HepG2 (cell line): ENCODE results near the gene EPB41. TPM values are rescaled to one million over a fixed set of nuclear protein-coding genes. Genes with fewer than 3 reads are reported as not detected.

Experiments used
- BHLHE40 ChIP-seq: IDR thresholded peaks from 2 replicates; pipeline ENCODE4 v1.6.1; 2011; ENCODE audit warnings: low read length, improper control_type of control experiment
- DMAP1 ChIP-seq: IDR thresholded peaks from 2 replicates; pipeline ENCODE4 v1.6.1; 2016
- ESRRA ChIP-seq: sonication (generic); formaldehyde crosslinking; IDR thresholded peaks from 2 replicates; pipeline ENCODE4 v1.5.1; 2020; ENCODE audit warnings: mild to moderate bottlenecking, low read depth, missing genetic modification reagents
- EZH2 ChIP-seq: conservative IDR thresholded peaks from 2 replicates; pipeline ENCODE4 v1.6.1; 2012; ENCODE audit warnings: mild to moderate bottlenecking, low read depth, low read length, moderate library complexity
- KDM6A ChIP-seq: IDR thresholded peaks from 2 replicates; pipeline ENCODE4 v1.6.1; 2016; ENCODE audit warnings: low read depth
- MTA1 ChIP-seq: sonication (generic); formaldehyde crosslinking; IDR thresholded peaks from 2 replicates; pipeline ENCODE4 v1.4.0; 2020; ENCODE audit warnings: missing genetic modification reagents, mild to moderate bottlenecking, borderline replicate concordance
- NFE2L1 ChIP-seq: sonication (generic); formaldehyde crosslinking; IDR thresholded peaks from 2 replicates; pipeline ENCODE4 v1.4.0; 2020; ENCODE audit warnings: missing genetic modification reagents, mild to moderate bottlenecking, borderline replicate concordance
- POLR2AphosphoS2 ChIP-seq: IDR thresholded peaks from 2 replicates; pipeline ENCODE4 v1.6.1; 2011; ENCODE audit warnings: low read depth, low read length, improper control_type of control experiment
- SYNCRIP ChIP-seq: fragments of 200-400 bp; formaldehyde crosslinking; IDR thresholded peaks from 2 replicates; pipeline ENCODE4 v1.6.1; 2018; ENCODE audit warnings: mild to moderate bottlenecking, low read depth, low read length; ENCODE audit not compliant: insufficient read depth
- TBL1XR1 ChIP-seq: fragments of 150-350 bp; IDR thresholded peaks from 2 replicates; pipeline ENCODE4 v1.6.1; 2014; ENCODE audit warnings: borderline replicate concordance, low read length; ENCODE audit not compliant: partially characterized antibody
- U2AF1 ChIP-seq: fragments of 200-400 bp; formaldehyde crosslinking; optimal IDR thresholded peaks from 2 replicates; pipeline ENCODE3; 2017; ENCODE audit warnings: mild to moderate bottlenecking, low read depth, low read length
- WIZ ChIP-seq: sonication (generic); formaldehyde crosslinking; IDR thresholded peaks from 2 replicates; pipeline ENCODE4 v1.5.1; 2020; ENCODE audit warnings: mild to moderate bottlenecking, missing genetic modification reagents
- ZBTB7A ChIP-seq: sonication (generic); formaldehyde crosslinking; IDR thresholded peaks from 2 replicates; pipeline ENCODE4 v1.8.0; 2022; ENCODE audit warnings: mild to moderate bottlenecking, missing genetic modification reagents
- ZMYM3 ChIP-seq: sonication (generic); formaldehyde crosslinking; IDR thresholded peaks from 2 replicates; pipeline ENCODE4 v1.5.1; 2020; ENCODE audit warnings: mild to moderate bottlenecking, missing genetic modification reagents
- ZNF230 ChIP-seq: sonication (generic); formaldehyde crosslinking; IDR thresholded peaks from 2 replicates; pipeline ENCODE4 v1.4.0; 2020; ENCODE audit warnings: mild to moderate bottlenecking, missing genetic modification reagents
- ZNF282 ChIP-seq: fragments of 450-650 bp; IDR thresholded peaks from 2 replicates; pipeline ENCODE4 v1.6.1; 2018; ENCODE audit not compliant: partially characterized antibody
- ZNF333 ChIP-seq: sonication (generic); formaldehyde crosslinking; IDR thresholded peaks from 2 replicates; pipeline ENCODE4 v1.4.0; 2020; ENCODE audit warnings: mild to moderate bottlenecking, missing genetic modification reagents, borderline replicate concordance
- ZNF33B ChIP-seq: sonication (generic); formaldehyde crosslinking; IDR thresholded peaks from 2 replicates; pipeline ENCODE4 v1.5.1; 2020; ENCODE audit warnings: mild to moderate bottlenecking, missing genetic modification reagents
- ZNF597 ChIP-seq: sonication (generic); formaldehyde crosslinking; IDR thresholded peaks from 2 replicates; pipeline ENCODE4 v1.5.0; 2020; ENCODE audit warnings: missing genetic modification reagents
- ZNF790 ChIP-seq: sonication (generic); formaldehyde crosslinking; IDR thresholded peaks from 2 replicates; pipeline ENCODE4 v1.8.0; 2022; ENCODE audit warnings: missing genetic modification reagents, mild to moderate bottlenecking, borderline replicate concordance
- ZSCAN31 ChIP-seq: sonication (generic); formaldehyde crosslinking; IDR thresholded peaks from 2 replicates; pipeline ENCODE4 v1.5.0; 2020; ENCODE audit warnings: low read depth, mild to moderate bottlenecking, missing genetic modification reagents
- ZZZ3 ChIP-seq: sonication (generic); formaldehyde crosslinking; IDR thresholded peaks from 2 replicates; pipeline ENCODE4 v1.4.0; 2020; ENCODE audit warnings: missing genetic modification reagents, mild to moderate bottlenecking, borderline replicate concordance
- polyA plus RNA-seq, 8 experiments: library from polyadenylated mRNA; depleted of rRNA in 3 of 8; stranded (reverse) in 7 of 8; unstranded in 1 of 8; fragments of >200 nt; fragmentation: Illumina TruSeq in 4 of 8; extraction: Trizol in 4 of 8; gene quantifications; 2 replicates each; pipeline versions ENCODE4 v1.2.1 to v1.2.3, GENCODE V29; 2011 to 2016; ENCODE audit warnings: low read depth in 4 of 8, missing spikeins in 1 of 8, mixed read lengths in 1 of 8; ENCODE audit not compliant: insufficient read depth in 1 of 8
- total RNA-seq, 5 experiments: library from RNA; depleted of rRNA; stranded (reverse); fragments of >200 nt; fragmentation: Illumina TruSeq; extraction: Trizol; gene quantifications; 2 replicates each; pipeline ENCODE4 v1.2.3, GENCODE V29; 2016; ENCODE audit warnings: low read depth in 1 of 5
- TF ChIP-seq, protein P1 (sequence below): sonication (generic); formaldehyde crosslinking; IDR thresholded peaks from 2 replicates; pipeline ENCODE4 v1.5.0; 2020; ENCODE audit warnings: mild to moderate bottlenecking, missing genetic modification reagents
- TF ChIP-seq, protein P2 (sequence below): sonication (generic); formaldehyde crosslinking; IDR thresholded peaks from 2 replicates; pipeline ENCODE4 v1.4.0; 2020; ENCODE audit warnings: mild to moderate bottlenecking, missing genetic modification reagents

EPB41 gene
- total and polyA plus RNA-seq, 2 of the 13 experiments (the other 11 are each of a cell fraction or from before 2014, with no cell fraction given): 34.5 to 46.7 TPM

DNA sequence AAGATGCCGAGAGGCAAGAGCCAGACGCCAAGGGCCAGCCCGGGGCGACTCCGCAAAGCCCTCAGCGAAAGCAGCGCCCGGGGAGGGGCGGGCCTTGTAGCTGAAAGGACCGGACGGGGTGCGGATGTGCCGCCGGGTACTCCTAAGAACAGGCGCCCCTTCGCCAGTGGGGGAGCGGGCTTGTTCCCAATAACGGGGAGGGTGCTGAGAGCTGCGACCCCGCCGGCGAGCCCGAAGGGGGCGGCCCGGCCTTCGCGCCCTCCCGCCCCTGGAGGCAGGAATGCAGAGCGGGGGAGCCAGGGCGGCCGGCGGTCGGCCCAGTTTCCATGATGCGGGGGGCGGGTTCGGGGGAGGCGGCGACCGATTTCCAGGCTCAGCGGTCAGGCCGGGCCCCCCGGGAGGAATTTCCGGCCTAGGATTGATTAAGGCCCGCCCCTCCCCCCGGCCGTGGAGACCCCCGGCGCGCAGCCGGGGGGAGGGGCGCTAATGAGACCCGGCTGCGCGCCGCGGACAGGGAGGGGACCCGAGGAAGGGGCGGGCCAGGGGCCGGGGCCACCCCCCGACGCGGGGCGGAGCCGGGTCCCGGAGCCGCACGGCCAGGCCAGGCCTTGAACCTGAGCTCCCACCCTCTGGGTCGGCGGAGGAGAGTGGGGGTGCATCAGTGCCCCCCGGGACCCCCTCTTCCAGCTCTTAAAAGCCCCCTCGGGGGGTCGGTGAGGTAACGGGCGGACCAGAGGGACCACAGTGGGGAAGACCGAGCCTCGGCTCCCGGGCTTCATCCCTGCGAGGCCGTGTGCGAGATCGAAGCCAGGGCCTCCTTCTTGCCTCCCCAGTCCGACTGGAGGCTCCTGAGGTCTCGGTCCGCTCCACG, 210.2 kb downstream of the EPB41 start (continued):
- TF ChIP-seq SYNCRIP: no peak
- no peak for TF ChIP-seq POLR2AphosphoS2
- no peak for TF ChIP-seq ZSCAN31
- TF ChIP-seq ESRRA (CRISPR knock-in tag): no peak
- TF ChIP-seq WIZ (CRISPR knock-in tag): no peak
- TF ChIP-seq ZNF333 (CRISPR knock-in tag): no peak; the same call in 1 of the 2 replicates
- no peak for TF ChIP-seq MTA1
- TF ChIP-seq ZBTB7A: 0 out of 2 replicates have a peak, but pooled peaks have one; percentile 64
- no peak for TF ChIP-seq BHLHE40
- no peak for TF ChIP-seq ZNF790
- no peak for TF ChIP-seq U2AF1
- no peak for TF ChIP-seq ZZZ3 (CRISPR knock-in tag)
- no peak for TF ChIP-seq ZNF33B
- peak; percentile 49; the same call in 1 of the 2 replicates for TF ChIP-seq NFE2L1 (CRISPR knock-in tag)
- peak; percentile 8; the same call in 1 of the 2 replicates for TF ChIP-seq DMAP1
- TF ChIP-seq TBL1XR1: no peak
- TF ChIP-seq ZMYM3 (CRISPR knock-in tag): no peak; the same call in 1 of the 2 replicates
- no peak for TF ChIP-seq ZNF282
- TF ChIP-seq ZNF230: no peak
- TF ChIP-seq, protein P1, sequence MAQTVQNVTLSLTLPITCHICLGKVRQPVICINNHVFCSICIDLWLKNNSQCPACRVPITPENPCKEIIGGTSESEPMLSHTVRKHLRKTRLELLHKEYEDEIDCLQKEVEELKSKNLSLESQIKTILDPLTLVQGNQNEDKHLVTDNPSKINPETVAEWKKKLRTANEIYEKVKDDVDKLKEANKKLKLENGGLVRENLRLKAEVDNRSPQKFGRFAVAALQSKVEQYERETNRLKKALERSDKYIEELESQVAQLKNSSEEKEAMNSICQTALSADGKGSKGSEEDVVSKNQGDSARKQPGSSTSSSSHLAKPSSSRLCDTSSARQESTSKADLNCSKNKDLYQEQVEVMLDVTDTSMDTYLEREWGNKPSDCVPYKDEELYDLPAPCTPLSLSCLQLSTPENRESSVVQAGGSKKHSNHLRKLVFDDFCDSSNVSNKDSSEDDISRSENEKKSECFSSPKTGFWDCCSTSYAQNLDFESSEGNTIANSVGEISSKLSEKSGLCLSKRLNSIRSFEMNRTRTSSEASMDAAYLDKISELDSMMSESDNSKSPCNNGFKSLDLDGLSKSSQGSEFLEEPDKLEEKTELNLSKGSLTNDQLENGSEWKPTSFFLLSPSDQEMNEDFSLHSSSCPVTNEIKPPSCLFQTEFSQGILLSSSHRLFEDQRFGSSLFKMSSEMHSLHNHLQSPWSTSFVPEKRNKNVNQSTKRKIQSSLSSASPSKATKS (CRISPR knock-in tag): no peak
- no peak for TF ChIP-seq ZNF597 (CRISPR knock-in tag)
- no peak for TF ChIP-seq EZH2
- no peak for TF ChIP-seq KDM6A (CRISPR knock-in tag)
- TF ChIP-seq, protein P2, sequence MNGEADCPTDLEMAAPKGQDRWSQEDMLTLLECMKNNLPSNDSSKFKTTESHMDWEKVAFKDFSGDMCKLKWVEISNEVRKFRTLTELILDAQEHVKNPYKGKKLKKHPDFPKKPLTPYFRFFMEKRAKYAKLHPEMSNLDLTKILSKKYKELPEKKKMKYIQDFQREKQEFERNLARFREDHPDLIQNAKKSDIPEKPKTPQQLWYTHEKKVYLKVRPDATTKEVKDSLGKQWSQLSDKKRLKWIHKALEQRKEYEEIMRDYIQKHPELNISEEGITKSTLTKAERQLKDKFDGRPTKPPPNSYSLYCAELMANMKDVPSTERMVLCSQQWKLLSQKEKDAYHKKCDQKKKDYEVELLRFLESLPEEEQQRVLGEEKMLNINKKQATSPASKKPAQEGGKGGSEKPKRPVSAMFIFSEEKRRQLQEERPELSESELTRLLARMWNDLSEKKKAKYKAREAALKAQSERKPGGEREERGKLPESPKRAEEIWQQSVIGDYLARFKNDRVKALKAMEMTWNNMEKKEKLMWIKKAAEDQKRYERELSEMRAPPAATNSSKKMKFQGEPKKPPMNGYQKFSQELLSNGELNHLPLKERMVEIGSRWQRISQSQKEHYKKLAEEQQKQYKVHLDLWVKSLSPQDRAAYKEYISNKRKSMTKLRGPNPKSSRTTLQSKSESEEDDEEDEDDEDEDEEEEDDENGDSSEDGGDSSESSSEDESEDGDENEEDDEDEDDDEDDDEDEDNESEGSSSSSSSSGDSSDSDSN (CRISPR knock-in tag): peak; percentile 63
